HG02973 (cell line): ENCODE results near the gene LIPC.

ENCODE experiments used
- ATAC-seq: cut with Tn5 transposase; IDR thresholded peaks from one replicate; pipeline ENCODE4 v1.9.1; 2021; ENCODE audit warnings: moderate library complexity; ENCODE audit not compliant: unreplicated experiment

The LIPC gene

DNA sequence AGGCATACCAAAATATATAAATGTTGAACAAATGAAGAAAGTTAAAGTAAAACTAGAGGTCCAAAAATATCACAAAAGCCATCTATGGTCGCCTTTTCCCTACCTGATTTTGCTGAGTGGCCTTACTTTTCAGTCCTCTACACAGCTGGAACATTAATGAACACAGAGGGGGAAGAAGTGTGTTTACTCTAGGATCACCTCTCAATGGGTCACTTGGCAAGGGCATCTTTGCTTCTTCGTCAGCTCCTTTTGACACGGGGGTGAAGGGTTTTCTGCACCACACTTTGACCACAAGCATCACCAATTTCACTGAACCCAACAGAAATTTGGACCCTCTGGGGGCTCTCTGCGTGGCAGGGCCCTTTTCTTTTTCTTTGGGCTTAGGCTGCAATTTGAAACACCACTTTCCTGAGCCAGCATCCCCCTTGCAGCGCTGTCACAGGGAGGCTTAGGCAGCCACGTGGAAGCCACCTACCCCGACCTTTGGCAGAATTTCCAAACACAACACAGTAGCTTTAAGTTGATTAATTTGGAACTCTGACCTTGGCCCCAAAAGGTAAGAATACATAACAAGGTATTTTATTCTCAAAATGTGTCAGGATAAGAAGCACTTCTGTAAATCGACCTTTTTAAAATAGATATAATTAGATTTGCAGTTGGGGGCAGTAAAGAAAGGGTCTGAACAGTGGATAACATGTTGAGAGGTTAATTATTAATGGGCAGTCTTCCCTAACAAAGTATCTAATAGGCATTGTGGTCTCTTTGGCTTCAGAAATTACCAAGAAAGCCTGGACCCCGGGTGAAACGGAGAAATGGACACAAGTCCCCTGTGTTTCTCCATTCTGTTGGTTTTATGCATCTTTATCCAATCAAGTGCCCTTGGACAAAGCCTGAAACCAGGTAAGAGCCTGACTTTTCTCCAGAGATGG is at the start of gene LIPC:
LIPC (plus strand) TSS at position 771 of the 929 bp plus-strand sequence; CDS start at position 813, 42 bp downstream.
- no peak for ATAC-seq

- no peak for ATAC-seq
Measured at GRCh38 chr15:58383876-58384275, 47.9 kb upstream of the LIPC start.

DNA sequence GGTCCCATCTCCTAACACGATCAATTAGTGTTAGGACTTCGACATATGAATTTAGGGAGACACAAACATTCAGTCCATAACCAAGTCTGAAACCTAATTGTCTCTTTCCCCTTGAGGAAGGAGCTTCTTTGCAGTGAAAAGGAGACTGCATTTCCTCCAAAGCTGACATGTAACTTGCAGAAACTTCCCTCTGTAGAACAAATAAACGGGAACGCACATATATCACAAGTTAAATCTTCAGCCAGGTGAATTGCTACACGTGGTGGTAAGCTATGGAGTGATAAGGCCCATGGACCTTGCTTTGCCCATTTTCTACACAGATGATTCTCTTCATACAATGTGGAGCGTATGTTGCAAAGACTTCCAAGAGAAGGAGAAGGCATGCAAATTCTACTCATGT is 47.1 kb upstream of the LIPC start:
- no peak for ATAC-seq

DNA sequence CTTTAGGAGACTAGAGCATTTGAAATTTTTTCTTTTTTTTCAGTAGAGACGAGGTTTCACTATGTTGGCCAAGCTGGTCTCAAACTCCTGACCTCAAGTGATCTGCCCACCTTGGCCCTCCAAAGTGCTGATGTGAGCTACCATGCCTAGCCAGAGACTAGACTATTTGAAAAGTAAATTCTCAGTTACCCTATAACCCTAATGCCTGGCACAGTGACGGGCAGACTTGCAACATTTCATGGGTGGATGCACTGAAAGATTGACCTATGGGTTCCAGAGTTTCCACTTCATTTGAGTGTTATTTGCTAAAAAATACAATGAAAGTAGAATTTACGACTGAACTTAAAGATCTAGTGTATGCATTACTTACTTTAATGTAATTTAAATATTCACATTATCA is 45.7 kb upstream of the LIPC start:
- ATAC-seq = no peak

DNA sequence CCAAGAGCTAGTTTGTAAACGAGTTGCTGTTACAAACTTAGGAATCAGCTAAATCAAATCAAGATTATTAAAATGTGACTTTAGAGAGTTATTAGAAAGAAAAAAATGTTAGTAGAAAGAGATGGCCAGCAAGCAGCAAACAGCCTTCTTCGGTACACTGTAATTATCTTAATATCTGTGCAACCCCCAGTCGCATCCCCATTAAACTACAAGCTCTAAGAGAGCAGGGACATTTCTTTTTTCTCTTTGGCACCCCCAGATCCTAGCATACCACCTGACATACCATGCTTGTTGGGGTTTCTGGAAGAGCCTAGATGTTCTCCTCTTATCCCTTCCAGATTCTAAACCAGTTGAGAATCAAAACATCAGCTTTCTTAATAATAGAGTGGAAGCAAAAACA is 45.1 kb upstream of the LIPC start:
- ATAC-seq = no peak

DNA sequence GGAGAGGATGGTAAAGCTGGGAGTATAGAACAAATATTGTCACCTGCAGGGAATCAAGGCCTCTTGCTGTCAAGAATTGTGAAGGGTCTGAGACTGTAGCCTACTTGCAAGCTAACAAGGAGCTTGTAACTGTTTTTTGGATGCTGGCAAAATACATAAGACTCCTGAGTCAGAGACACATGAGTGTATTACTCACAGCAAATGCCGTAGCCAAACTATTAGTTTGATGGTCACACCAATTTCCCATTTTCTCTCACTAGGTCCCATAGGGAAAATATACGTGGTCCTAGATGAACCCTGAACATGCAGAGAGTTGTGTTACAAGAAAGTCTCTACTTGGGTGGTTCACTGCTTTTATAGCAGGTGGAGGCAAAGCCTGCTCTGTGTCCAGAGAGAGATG is 44.7 kb upstream of the LIPC start:
- ATAC-seq = no peak

GRCh38 chr15:58388211-58388610 is 43.6 kb upstream of the LIPC start:
- ATAC-seq = no peak

- ATAC-seq = no peak
Measured at GRCh38 chr15:58390118-58390517, 41.7 kb upstream of the LIPC start.

GRCh38 chr15:58390655-58391054 is 41.1 kb upstream of the LIPC start:
- ATAC-seq = no peak

DNA sequence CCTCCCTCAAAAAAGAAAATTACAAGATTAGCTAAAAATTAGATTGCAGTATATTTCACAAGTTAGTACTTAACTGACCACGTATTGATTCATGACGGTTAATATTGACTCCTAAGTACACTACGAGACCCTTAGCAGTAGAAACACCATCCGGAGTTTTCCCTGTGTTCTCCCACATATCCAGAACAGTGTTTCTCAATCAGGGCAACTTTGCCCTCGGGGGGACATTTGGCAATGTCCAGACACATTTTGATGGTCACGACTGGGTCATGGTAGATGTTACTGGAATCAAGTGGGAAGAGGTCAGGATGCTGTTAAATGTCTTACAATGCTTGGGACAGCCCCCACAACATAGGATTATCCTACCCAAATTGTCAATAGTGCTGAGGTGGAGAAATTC is 40.7 kb upstream of the LIPC start:
- ATAC-seq = no peak

DNA sequence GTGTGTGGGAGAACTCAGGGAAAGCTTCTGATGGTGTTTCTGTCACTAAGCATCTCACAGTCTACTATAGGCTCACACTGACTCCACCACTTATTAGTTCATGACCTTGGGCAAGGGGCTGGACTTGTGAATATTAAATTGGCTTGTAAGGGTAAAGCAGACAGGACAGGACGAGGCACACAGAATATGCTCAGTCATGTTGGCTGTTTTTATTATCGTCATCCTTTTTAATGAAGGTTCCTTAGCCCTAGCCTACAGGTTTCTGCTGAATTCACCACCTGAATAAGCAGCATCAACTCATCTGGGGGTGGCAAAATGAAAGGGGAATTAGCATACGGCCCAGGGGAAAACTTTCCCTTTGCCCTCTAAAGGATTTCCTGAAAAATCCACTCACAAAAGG is 39.6 kb upstream of the LIPC start:
- no peak for ATAC-seq

- no peak for ATAC-seq
Measured at GRCh38 chr15:58392611-58393161, 39.1 kb upstream of the LIPC start.

- ATAC-seq = no peak
Measured at GRCh38 chr15:58393241-58393662, 38.5 kb upstream of the LIPC start.

DNA sequence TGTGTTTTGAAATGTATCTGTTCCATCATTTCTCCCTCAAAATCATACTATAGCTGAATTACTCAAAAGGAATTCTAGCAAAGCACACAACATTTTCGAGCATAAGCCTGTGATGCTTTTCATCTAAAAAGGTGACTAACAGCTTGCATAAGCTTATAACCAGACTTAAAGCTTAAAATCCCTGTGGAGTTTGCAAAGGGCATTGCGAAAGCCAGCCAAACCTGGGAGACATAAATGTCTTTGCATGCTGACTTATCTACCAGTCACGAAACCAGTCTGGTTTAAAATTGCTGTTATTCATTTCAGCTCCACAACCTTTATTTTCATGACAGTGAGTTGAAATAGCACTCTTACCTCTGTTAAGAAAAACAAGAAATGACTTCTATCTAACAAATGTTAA is 35.6 kb upstream of the LIPC start:
- no peak for ATAC-seq

DNA sequence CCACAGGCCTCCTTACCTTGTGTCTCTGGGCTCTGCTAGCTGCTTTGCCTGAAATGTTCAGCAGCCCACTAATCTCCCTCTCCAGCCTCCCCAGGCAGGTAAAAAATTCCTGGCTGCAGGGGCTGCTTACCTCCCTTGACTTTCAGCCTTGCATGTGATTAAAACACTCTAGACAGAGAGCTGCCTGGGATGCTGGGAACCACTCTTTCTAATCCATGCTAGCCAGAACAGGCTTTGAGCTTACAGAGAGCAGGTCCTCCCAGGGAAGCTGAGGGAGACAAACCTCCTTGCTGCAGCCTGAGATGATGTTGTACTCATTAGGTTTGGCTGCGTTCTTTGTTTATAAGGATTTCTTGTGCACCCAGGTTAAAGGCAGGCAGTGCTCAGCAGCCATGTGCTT is 33.7 kb upstream of the LIPC start:
- ATAC-seq = no peak

- no peak for ATAC-seq
Measured at GRCh38 chr15:58398643-58399042, 33.1 kb upstream of the LIPC start.

- ATAC-seq = no peak
Measured at GRCh38 chr15:58399739-58400138, 32.1 kb upstream of the LIPC start.

GRCh38 chr15:58401276-58401675 is 30.5 kb upstream of the LIPC start:
- ATAC-seq = no peak

- ATAC-seq = no peak
Measured at GRCh38 chr15:58401991-58402649, 29.7 kb upstream of the LIPC start.

GRCh38 chr15:58403581-58403980 is 28.2 kb upstream of the LIPC start:
- no peak for ATAC-seq

- ATAC-seq = no peak
Measured at GRCh38 chr15:58404020-58404419, 27.8 kb upstream of the LIPC start.

- ATAC-seq = no peak
Measured at GRCh38 chr15:58404722-58405121, 27.1 kb upstream of the LIPC start.
